Neural cell (in vitro differentiated cells): ENCODE data around the gene LSM4. TPM values are rescaled to one million over a fixed set of nuclear protein-coding genes. Genes with fewer than 3 reads are reported as not detected.

ENCODE experiments used
- H2AFZ ChIP-seq: fragments of 200-600, 300-800 bp; sonication (generic), shearing (Covaris generic); 2 replicates; pipeline ENCODE4 v1.6.0; 2014; ENCODE audit warnings: low read depth, mild to moderate bottlenecking, antibody characterized with exemption, low read length, moderate library complexity
- H3F3A ChIP-seq: fragments of 200-600 bp; shearing (Covaris generic); 2 replicates; pipeline ENCODE4 v1.6.1; 2016; ENCODE audit warnings: mild to moderate bottlenecking, moderate library complexity, mixed read lengths, antibody characterized with exemption, low read length; ENCODE audit not compliant: insufficient read depth, poor library complexity, severe bottlenecking
- H3K27ac ChIP-seq: fragments of 200-600, 300-800 bp; sonication (generic), shearing (Covaris generic); 2 replicates; pipeline ENCODE4 v1.5.1; 2014; ENCODE audit warnings: mild to moderate bottlenecking, low read length, moderate library complexity
- H3K27me3 ChIP-seq: fragments of 300-800, 200-600 bp; sonication (generic), shearing (Covaris generic); 2 replicates; pipeline ENCODE4 v1.6.0; 2014; ENCODE audit warnings: mild to moderate bottlenecking, low read depth, low read length, moderate library complexity; ENCODE audit not compliant: insufficient read depth
- H3K36me3 ChIP-seq: fragments of 300-800, 200-600 bp; sonication (generic), shearing (Covaris generic); 2 replicates; pipeline ENCODE4 v1.5.1; 2014; ENCODE audit warnings: mild to moderate bottlenecking, antibody characterized with exemption, low read length, moderate library complexity; ENCODE audit not compliant: insufficient read depth
- H3K4me2 ChIP-seq: fragments of 300-800, 200-600 bp; sonication (generic), shearing (Covaris generic); 2 replicates; pipeline ENCODE4 v1.6.0; 2014; ENCODE audit warnings: mild to moderate bottlenecking, low read length
- H3K4me3 ChIP-seq: fragments of 300-800, 200-600 bp; sonication (generic), shearing (Covaris generic); 2 replicates; pipeline ENCODE4 v1.5.1; 2014; ENCODE audit warnings: mild to moderate bottlenecking, low read length, moderate library complexity
- H3K79me2 ChIP-seq: fragments of 200-600 bp; shearing (Covaris generic); replicated peaks from 2 replicates; pipeline ENCODE4 v1.6.0; 2014; ENCODE audit warnings: mild to moderate bottlenecking, low read length, moderate library complexity; ENCODE audit not compliant: insufficient read depth
- H3K9ac ChIP-seq: fragments of 300-800, 200-600 bp; sonication (generic), shearing (Covaris generic); 2 replicates; pipeline ENCODE4 v1.6.1; 2016; ENCODE audit warnings: mild to moderate bottlenecking, low read length, mixed read lengths
- H3K9me2 ChIP-seq: fragments of 200-600 bp; shearing (Covaris generic); 2 replicates; pipeline ENCODE4 v1.6.1; 2016; ENCODE audit warnings: mild to moderate bottlenecking, low read length, mixed read lengths; ENCODE audit not compliant: insufficient read depth
- H3K9me3 ChIP-seq: fragments of 200-600, 300-800 bp; sonication (generic), shearing (Covaris generic); 2 replicates; pipeline ENCODE4 v1.6.1; 2016; ENCODE audit warnings: mild to moderate bottlenecking, mixed run types, low read length, moderate library complexity, mixed read lengths
- H4K20me1 ChIP-seq: fragments of 200-600 bp; shearing (Covaris generic); 2 replicates; pipeline ENCODE4 v1.6.1; 2016; ENCODE audit warnings: mild to moderate bottlenecking, mixed run types; ENCODE audit not compliant: insufficient read depth
- CTCF ChIP-seq: fragments of 450-650 bp; IDR thresholded peaks from 2 replicates; pipeline ENCODE4 v1.5.1; 2014; ENCODE audit warnings: antibody characterized with exemption, mild to moderate bottlenecking, moderate library complexity; ENCODE audit not compliant: poor library complexity, severe bottlenecking
- EP300 ChIP-seq: fragments of 450-650 bp; conservative IDR thresholded peaks from 2 replicates; pipeline ENCODE4 v1.6.1; 2014; ENCODE audit warnings: antibody characterized with exemption, mild to moderate bottlenecking, moderate library complexity; ENCODE audit not compliant: poor library complexity, severe bottlenecking
- EZH2 ChIP-seq: fragments of 200-600, 300-800 bp; shearing (Covaris generic), sonication (generic); IDR thresholded peaks from 2 replicates; pipeline ENCODE4 v1.6.1; 2014; ENCODE audit warnings: antibody characterized with exemption, low read length, borderline replicate concordance, mild to moderate bottlenecking; ENCODE audit not compliant: insufficient read depth, poor library complexity, severe bottlenecking
- MXI1 ChIP-seq: fragments of 450-650 bp; conservative IDR thresholded peaks from 2 replicates; pipeline ENCODE4 v1.6.1; 2014; ENCODE audit warnings: antibody characterized with exemption, mild to moderate bottlenecking; ENCODE audit not compliant: poor library complexity, severe bottlenecking
- POLR2AphosphoS5 ChIP-seq: IDR thresholded peaks from 2 replicates; pipeline ENCODE4 v1.6.1; 2012
- RAD21 ChIP-seq: fragments of 450-650 bp; conservative IDR thresholded peaks from 2 replicates; pipeline ENCODE4 v1.6.1; 2014; ENCODE audit warnings: antibody characterized with exemption, mild to moderate bottlenecking, moderate library complexity
- REST ChIP-seq: IDR thresholded peaks from 2 replicates; pipeline ENCODE4 v1.6.1; 2012; ENCODE audit warnings: borderline replicate concordance
- SMC3 ChIP-seq: fragments of 450-650 bp; conservative IDR thresholded peaks from 2 replicates; pipeline ENCODE4 v1.6.1; 2014; ENCODE audit warnings: antibody characterized with exemption, mild to moderate bottlenecking, moderate library complexity; ENCODE audit not compliant: poor library complexity
- TAF1 ChIP-seq: IDR thresholded peaks from 2 replicates; pipeline ENCODE4 v1.6.1; 2012; ENCODE audit warnings: low read depth
- polyA plus RNA-seq: library from polyadenylated mRNA; depleted of rRNA; stranded (reverse); fragments of >200 nt; gene quantifications from 2 replicates; pipeline ENCODE4 v1.2.3, GENCODE V29; 2014

LSM4 gene
- polyA plus RNA-seq, 1 donor from 2014 or later = 382 TPM

- H3K36me3 ChIP-seq = no peaks in the 10 kb centered on the region
- no peaks in the 10 kb centered on the region for H4K20me1 ChIP-seq
- no peaks in the 10 kb centered on the region for H3F3A ChIP-seq
- no peaks in the 10 kb centered on the region for H3K27me3 ChIP-seq
- H3K9me3 ChIP-seq = no peaks in the 10 kb centered on the region
- H3K4me2 ChIP-seq = no peak overlapping the region
- H3K9ac ChIP-seq = peak overlapping the region; percentile 67
- peak overlapping the region; percentile 49 for H3K4me3 ChIP-seq
- H3K27ac ChIP-seq = peak overlapping the region; percentile 85
- no peaks in the 10 kb centered on the region for H3K9me2 ChIP-seq
- no peaks in the 10 kb centered on the region for H3K79me2 ChIP-seq
- peak overlapping the region; percentile 65 for H2AFZ ChIP-seq
- TF ChIP-seq EP300 (peak; percentile 24), MXI1 (no peak), EZH2 (no peak), POLR2AphosphoS5 (peak; percentile 42)
Measured at GRCh38 chr19:18304458-18305310, 18.2 kb downstream of the LSM4 start.

- Histone ChIP-seq H3K9me2 (no peaks in the 10 kb centered on the region), H2AFZ (peak overlapping the region; percentile 65), H3F3A (no peaks in the 10 kb centered on the region), H4K20me1 (no peaks in the 10 kb centered on the region), H3K9ac (peak overlapping the region; percentile 67), H3K4me2 (no peak overlapping the region), H3K36me3 (no peaks in the 10 kb centered on the region), H3K27ac (peak overlapping the region; percentile 85), H3K4me3 (peak overlapping the region; percentile 49), H3K79me2 (no peaks in the 10 kb centered on the region), H3K27me3 (no peaks in the 10 kb centered on the region), H3K9me3 (no peaks in the 10 kb centered on the region)
- TF ChIP-seq TAF1 (no peak), SMC3 (no peak), MXI1 (no peak), REST (no peak), CTCF (no peak), POLR2AphosphoS5 (no peak), RAD21 (no peak)
Measured at GRCh38 chr19:18304208-18304457, 18.7 kb downstream of the LSM4 start.
